Measurements from ENCODE around the gene ICAM4.

DNA sequence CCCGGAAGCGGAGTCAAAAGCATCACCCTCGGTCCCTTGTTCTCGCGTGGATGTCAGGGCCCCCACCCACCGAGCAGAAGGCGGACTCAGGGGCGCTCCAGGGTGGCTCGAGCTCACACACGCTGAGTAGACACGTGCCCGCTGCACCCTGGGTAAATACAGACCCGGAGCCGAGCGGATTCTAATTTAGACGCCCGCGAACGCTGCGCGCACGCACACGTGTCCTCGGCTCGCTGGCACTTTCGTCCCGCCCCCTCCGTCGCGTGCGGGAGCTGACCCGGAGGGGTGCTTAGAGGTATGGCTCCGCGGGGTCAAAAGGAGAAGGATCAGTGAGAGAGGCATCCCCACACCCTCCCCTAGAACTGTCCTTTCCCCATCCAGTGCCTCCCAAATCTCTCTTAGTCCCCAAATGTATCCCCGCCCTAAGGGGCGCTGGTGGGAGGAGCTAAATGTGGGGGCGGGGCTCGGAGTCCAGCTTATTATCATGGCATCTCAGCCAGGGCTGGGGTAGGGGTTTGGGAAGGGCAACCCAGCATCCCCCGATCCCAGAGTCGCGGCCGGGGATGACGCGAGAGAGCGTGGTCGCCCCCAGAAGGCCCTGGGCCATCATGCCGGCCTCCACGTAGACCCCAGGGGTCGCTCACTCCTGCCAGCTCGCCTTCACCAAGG lies 2.5 kb downstream of the ICAM4 start:
- TF ChIP-seq, protein P1, sequence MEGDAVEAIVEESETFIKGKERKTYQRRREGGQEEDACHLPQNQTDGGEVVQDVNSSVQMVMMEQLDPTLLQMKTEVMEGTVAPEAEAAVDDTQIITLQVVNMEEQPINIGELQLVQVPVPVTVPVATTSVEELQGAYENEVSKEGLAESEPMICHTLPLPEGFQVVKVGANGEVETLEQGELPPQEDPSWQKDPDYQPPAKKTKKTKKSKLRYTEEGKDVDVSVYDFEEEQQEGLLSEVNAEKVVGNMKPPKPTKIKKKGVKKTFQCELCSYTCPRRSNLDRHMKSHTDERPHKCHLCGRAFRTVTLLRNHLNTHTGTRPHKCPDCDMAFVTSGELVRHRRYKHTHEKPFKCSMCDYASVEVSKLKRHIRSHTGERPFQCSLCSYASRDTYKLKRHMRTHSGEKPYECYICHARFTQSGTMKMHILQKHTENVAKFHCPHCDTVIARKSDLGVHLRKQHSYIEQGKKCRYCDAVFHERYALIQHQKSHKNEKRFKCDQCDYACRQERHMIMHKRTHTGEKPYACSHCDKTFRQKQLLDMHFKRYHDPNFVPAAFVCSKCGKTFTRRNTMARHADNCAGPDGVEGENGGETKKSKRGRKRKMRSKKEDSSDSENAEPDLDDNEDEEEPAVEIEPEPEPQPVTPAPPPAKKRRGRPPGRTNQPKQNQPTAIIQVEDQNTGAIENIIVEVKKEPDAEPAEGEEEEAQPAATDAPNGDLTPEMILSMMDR (IDR thresholded peaks at IDR 0.05) = no peak
- TF ChIP-seq POLR2AphosphoS5 (IDR thresholded peaks at IDR 0.05) = no peak
- no peak for TF ChIP-seq POLR2A (IDR thresholded peaks at IDR 0.05)
- no peak for TF ChIP-seq EP300 (IDR thresholded peaks at IDR 0.05)

Measured in stomach (tissue), 4 donors.